Regular cardiac myocyte (primary cell): ENCODE results near the gene LENG9. TPM values are rescaled to one million over a fixed set of nuclear protein-coding genes. Genes with fewer than 3 reads are reported as not detected.

ENCODE experiments used
- total RNA-seq: library from RNA; depleted of rRNA; stranded (reverse); fragments of >200 nt; gene quantifications from 2 replicates; pipeline ENCODE4 v1.2.3, GENCODE V29; 2014

Gene LENG9
- total RNA-seq = 6.5 and 11.8 TPM in 2 replicates

DNA sequence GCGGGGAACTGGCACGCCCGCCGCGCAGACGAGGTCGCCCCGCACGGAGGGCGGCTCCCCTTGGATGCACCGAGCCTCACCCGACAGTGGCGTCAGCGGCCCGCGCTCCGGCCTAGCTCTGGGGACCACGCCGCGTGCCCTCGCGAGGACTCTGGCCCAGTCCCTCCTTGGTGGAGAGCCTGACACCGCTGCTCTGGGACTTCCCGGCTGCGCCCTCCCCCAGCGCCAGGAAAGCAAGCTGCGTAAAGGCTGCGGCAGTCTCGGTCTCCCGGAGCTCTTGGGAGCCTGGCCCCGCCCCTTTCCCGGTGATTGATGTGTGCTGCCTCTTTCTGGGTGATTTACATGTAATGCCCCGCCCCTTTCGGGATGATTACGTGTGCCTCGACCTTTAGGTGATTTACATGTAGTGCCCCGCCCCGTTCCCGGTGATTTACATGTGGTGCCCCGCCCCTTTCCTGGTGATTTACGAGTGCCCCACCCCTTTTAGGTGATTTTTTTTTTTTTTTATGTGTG lies at the start of gene LENG9:
Gene LENG9, minus strand, starts transcription at position 248 of the 513 bp plus-strand sequence. CDS start 252 bp downstream, outside the sequence.

GRCh38 chr19:54502518-54503048 lies 39.0 kb upstream of the LENG9 start, which contains the start of gene LAIR2:
LAIR2 (plus strand) TSS chr19:54502831; CDS start chr19:54502919, 88 bp downstream.

GRCh38 chr19:54473071-54473891 lies 9.7 kb upstream of the LENG9 start, which contains the start of gene CDC42EP5:
CDC42EP5 (minus strand) TSS chr19:54473296; CDS start chr19:54465547, 7,749 bp downstream.

GRCh38 chr19:54448774-54449700 lies 14.5 kb downstream of the LENG9 start, which contains the start of gene LENG8:
LENG8 (plus strand) TSS chr19:54449199; CDS start chr19:54451345, 2,146 bp downstream.

DNA sequence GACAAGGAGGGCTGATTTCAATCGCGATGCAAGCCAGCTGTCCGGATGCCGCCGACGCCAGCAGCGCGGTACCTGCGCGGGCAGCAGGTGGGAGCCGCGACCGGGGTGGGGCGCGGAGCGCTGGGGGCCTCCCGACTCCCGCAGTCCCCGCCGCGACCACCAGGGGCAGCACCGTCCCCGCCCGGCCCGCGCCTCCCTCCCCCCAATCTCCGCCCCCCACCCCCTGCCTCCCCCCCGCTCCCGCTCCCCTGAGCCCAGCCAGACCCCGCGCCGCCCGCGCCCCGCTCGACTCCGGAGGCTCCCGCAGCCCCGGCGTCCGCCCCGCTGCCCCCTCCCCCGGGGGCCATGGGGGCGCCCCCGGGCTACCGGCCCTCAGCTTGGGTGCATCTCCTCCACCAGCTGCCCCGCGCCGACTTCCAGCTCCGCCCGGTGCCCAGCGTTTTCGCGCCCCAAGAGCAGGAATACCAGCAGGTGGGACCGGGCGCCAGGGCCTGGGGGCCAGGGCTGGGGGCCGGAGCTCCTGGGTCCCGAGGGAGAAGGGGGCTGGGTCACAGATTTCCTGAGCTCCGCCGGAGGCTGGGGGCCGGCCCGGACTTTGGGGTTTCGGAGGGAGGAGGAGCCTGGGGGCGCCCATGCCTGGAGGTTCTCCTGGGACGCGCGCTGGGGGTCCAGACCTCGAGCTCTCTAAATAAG lies 48.2 kb downstream of the LENG9 start, which contains the start of gene TTYH1:
Gene TTYH1, plus strand, starts transcription at position 257 of the 693 bp plus-strand sequence. Its CDS starts 89 bp downstream, at position 346.

Other genes with a start within 250 kb of the LENG9 start
- not detected in 2 replicates for gene LILRB3, start 240.8 kb downstream of the LENG9 start, total RNA-seq
- gene LILRA6, start 221.0 kb downstream of the LENG9 start, total RNA-seq = not detected in 2 replicates
- gene LILRB5, start 206.5 kb downstream of the LENG9 start, total RNA-seq = not detected in 2 replicates
- gene LILRB2, start 182.7 kb downstream of the LENG9 start, total RNA-seq = not detected in 2 replicates
- not detected in 2 replicates for gene LILRA5, start 150.6 kb downstream of the LENG9 start, total RNA-seq
- not detected in 2 replicates for gene LILRA4, start 124.6 kb downstream of the LENG9 start, total RNA-seq
- gene LAIR1, start 98.8 kb downstream of the LENG9 start, total RNA-seq = 0.19 and 0.28 TPM in 2 replicates
- not detected in 2 replicates for gene TTYH1, start 48.3 kb downstream of the LENG9 start, total RNA-seq
- gene LENG8, start 14.6 kb downstream of the LENG9 start, total RNA-seq = 29.1 and 39.2 TPM in 2 replicates
- gene CDC42EP5, start 9.5 kb upstream of the LENG9 start, total RNA-seq = 5.2 and 15.8 TPM in 2 replicates
- not detected in 2 replicates for gene LAIR2, start 39.1 kb upstream of the LENG9 start, total RNA-seq
- not detected in 2 replicates for gene LILRA2, start 110.0 kb upstream of the LENG9 start, total RNA-seq
- gene LILRA1, start 129.9 kb upstream of the LENG9 start, total RNA-seq = not detected in 2 replicates
- not detected in 2 replicates for gene LILRB1, start 166.7 kb upstream of the LENG9 start, total RNA-seq
- gene LILRB4, start 199.2 kb upstream of the LENG9 start, total RNA-seq = not detected in 2 replicates